MM.1S (cell line): ENCODE data around the gene SPECC1L.

ENCODE experiments used
- EZH2 ChIP-seq: fragments of 300-600 bp; sonication (generic); optimal IDR thresholded peaks from 2 replicates; pipeline ENCODE3; 2017; ENCODE audit warnings: low read depth, mild to moderate bottlenecking, antibody characterized with exemption, low read length, mixed read lengths
- EZH2phosphoT487 ChIP-seq: fragments of 300-600 bp; sonication (generic); IDR thresholded peaks from 2 replicates; pipeline ENCODE4 v1.6.1; 2018; ENCODE audit warnings: antibody characterized with exemption, low read length
- TF ChIP-seq, protein P1 (sequence below): fragments of 300-600 bp; sonication (generic); IDR thresholded peaks from 2 replicates; pipeline ENCODE4 v1.5.1; 2016; ENCODE audit warnings: antibody characterized with exemption, low read length, mixed read lengths

DNA sequence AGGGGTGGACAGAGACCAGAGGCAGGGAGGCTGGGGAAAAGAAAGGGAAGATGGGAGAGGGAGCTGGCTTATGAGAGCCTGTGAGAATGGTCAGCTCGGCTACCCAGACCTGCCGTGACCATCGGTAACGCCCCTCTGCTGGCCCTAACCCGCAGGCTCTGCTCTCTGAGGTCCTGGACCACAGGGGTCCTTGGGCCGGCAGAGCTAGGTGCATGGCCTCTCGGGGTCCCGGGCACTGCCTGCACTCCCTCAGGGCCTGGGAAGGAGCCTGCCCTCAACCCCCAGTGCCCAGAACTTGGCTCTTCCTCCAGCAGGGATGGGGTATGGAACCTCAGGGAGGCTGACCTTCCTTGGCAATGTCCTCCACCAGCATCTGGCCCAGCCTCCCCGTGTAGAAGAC, 38.9 kb upstream of the SPECC1L start:
- no peak for TF ChIP-seq EZH2phosphoT487
- TF ChIP-seq, protein P1, sequence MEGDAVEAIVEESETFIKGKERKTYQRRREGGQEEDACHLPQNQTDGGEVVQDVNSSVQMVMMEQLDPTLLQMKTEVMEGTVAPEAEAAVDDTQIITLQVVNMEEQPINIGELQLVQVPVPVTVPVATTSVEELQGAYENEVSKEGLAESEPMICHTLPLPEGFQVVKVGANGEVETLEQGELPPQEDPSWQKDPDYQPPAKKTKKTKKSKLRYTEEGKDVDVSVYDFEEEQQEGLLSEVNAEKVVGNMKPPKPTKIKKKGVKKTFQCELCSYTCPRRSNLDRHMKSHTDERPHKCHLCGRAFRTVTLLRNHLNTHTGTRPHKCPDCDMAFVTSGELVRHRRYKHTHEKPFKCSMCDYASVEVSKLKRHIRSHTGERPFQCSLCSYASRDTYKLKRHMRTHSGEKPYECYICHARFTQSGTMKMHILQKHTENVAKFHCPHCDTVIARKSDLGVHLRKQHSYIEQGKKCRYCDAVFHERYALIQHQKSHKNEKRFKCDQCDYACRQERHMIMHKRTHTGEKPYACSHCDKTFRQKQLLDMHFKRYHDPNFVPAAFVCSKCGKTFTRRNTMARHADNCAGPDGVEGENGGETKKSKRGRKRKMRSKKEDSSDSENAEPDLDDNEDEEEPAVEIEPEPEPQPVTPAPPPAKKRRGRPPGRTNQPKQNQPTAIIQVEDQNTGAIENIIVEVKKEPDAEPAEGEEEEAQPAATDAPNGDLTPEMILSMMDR, result no peak
- no peak for TF ChIP-seq EZH2
